Inflammatory macrophage treated with lipopolysaccharide for 1 hour (primary cell): ENCODE data around the gene OR4N2.
"Not testable (repeated sequence)": the region's sequence is repeated elsewhere in the genome, so short reads cannot be mapped to it uniquely, and the experiment has no call there.

Experiments used
- DNase-seq, 2 donors: peaks; one replicate each; pipeline ENCODE4 v3.0.0-alpha.2; 2020 to 2022

OR4N2 gene

GRCh38 chr14:19838433-19838832 is 34.9 kb downstream of the OR4N2 start:
- no peak for DNase-seq

GRCh38 chr14:19851365-19851764 is 47.8 kb downstream of the OR4N2 start:
- no peak for DNase-seq

GRCh38 chr14:19866061-19866669 is 62.6 kb downstream of the OR4N2 start:
- DNase-seq: not testable (repeated sequence)

- DNase-seq: no peak
These were observed 69.6 kb downstream of the OR4N2 start for GRCh38 chr14:19873178-19873577.

GRCh38 chr14:19874842-19875241 is 71.3 kb downstream of the OR4N2 start, which contains the start of gene OR4K2:
TSS of gene OR4K2 (plus strand) at chr14:19875142. CDS start at chr14:19876268, 1,126 bp downstream.
- DNase-seq: no peak

- peak; percentile 5 to 65 for DNase-seq
These were observed 74.6 kb downstream of the OR4N2 start for GRCh38 chr14:19878029-19878642.
